Endothelial cell of umbilical vein (primary cell): ENCODE data around the gene MAP3K14. TPM values are rescaled to one million over a fixed set of nuclear protein-coding genes. Genes with fewer than 3 reads are reported as not detected.

Source experiments
- BruUV-seq: library from RNA; stranded (reverse); fragments of 400-500 nt; replicated peaks from 2 replicates; lab custom pipeline; 2021; lab: Mats Ljungman, UMichigan
- CTCF ChIA-PET: fragments of 300-600, 350-600 bp; sonication (Branson Sonifier 250); formaldehyde crosslinking; loops from one replicate; lab custom pipeline; 2021; ENCODE audit warnings: antibody characterized with exemption, inconsistent platforms; lab: Charles Lee
- POLR2A ChIA-PET: fragments of 300-600, 350-600 bp; sonication (Branson Sonifier 250); formaldehyde crosslinking; loops from one replicate; lab custom pipeline; 2021; ENCODE audit warnings: antibody characterized with exemption, inconsistent platforms; lab: Charles Lee
- DNase-seq: peaks from one replicate; pipeline ENCODE4 v3.0.0-alpha.2; 2011; ENCODE audit warnings: low read depth, low spot score
- FAIRE-seq: peaks from 2 replicates; lab custom pipeline; 2011; peaks lifted over from hg19 to GRCh38; lab: Jason Lieb, UNC
- H2AFZ ChIP-seq: 2 replicates; pipeline ENCODE4 v1.6.0; 2012; ENCODE audit warnings: low read depth, low read length, control low read depth, inconsistent platforms
- H3K27ac ChIP-seq: 2 replicates; pipeline ENCODE4 v1.5.1; 2011; ENCODE audit warnings: low read depth, mild to moderate bottlenecking, control low read depth, low read length, moderate library complexity; ENCODE audit not compliant: insufficient read depth
- H3K27me3 ChIP-seq, 2 experiments: 2 replicates each; pipeline versions ENCODE4 v1.6.0 to v1.6.1; 2011; ENCODE audit warnings: low read length in 2 of 2, mixed read lengths in 1 of 2; ENCODE audit not compliant: control insufficient read depth in 2 of 2, insufficient read depth in 2 of 2
- H3K36me3 ChIP-seq, 2 experiments: 2 replicates in 1 of 2; 3 replicates in 1 of 2; pipeline ENCODE4 v1.5.1; 2011; ENCODE audit warnings: low read length in 2 of 2, mild to moderate bottlenecking in 1 of 2, moderate library complexity in 1 of 2; ENCODE audit not compliant: control insufficient read depth in 2 of 2, insufficient read depth in 2 of 2; ENCODE audit errors: extremely low read depth in 1 of 2
- H3K4me1 ChIP-seq: 3 replicates; pipeline ENCODE4 v1.5.1; 2011; ENCODE audit warnings: mild to moderate bottlenecking, low read length; ENCODE audit not compliant: control insufficient read depth, insufficient read depth; ENCODE audit errors: extremely low read depth
- H3K4me2 ChIP-seq: 2 replicates; pipeline ENCODE4 v1.6.1; 2011; ENCODE audit warnings: low read length, control low read depth, mixed read lengths; ENCODE audit not compliant: insufficient read depth
- H3K4me3 ChIP-seq, 3 experiments: fragments of 200-600 bp in 1 of 3; sonication (generic), shearing (Covaris generic) in 1 of 3; replicated peaks in 1 of 3; 2 replicates each; pipeline ENCODE4 v1.5.1; 2011 to 2016; ENCODE audit warnings: control low read depth in 3 of 3, low read length in 3 of 3, mild to moderate bottlenecking in 2 of 3, inconsistent platforms in 1 of 3, low read depth in 1 of 3, moderate library complexity in 1 of 3; ENCODE audit not compliant: insufficient read depth in 1 of 3
- H3K79me2 ChIP-seq: 2 replicates; pipeline ENCODE4 v1.6.0; 2012; ENCODE audit warnings: low read length, inconsistent platforms; ENCODE audit not compliant: control insufficient read depth, insufficient read depth
- H3K9ac ChIP-seq: replicated peaks from 2 replicates; pipeline ENCODE3; 2011; ENCODE audit warnings: low read length, control low read depth; ENCODE audit not compliant: insufficient read depth; ENCODE audit errors: extremely low read depth
- H3K9me1 ChIP-seq: replicated peaks from 3 replicates; pipeline ENCODE4 v1.6.0; 2011; ENCODE audit warnings: mild to moderate bottlenecking, low read length; ENCODE audit not compliant: control insufficient read depth, insufficient read depth; ENCODE audit errors: extremely low read depth
- H3K9me3 ChIP-seq: replicated peaks from 2 replicates; pipeline ENCODE4 v1.5.1; 2012; ENCODE audit warnings: low read length, inconsistent platforms; ENCODE audit not compliant: control insufficient read depth, insufficient read depth
- H4K20me1 ChIP-seq: replicated peaks from 2 replicates; pipeline ENCODE3; 2011; ENCODE audit warnings: mild to moderate bottlenecking, low read length; ENCODE audit not compliant: control insufficient read depth, insufficient read depth; ENCODE audit errors: extremely low read depth
- EZH2 ChIP-seq: IDR thresholded peaks from 2 replicates; pipeline ENCODE4 v1.6.1; 2012; ENCODE audit warnings: borderline replicate concordance, low read depth, mild to moderate bottlenecking, moderate library complexity, low read length, inconsistent platforms; ENCODE audit not compliant: severe bottlenecking
- FOS ChIP-seq: IDR thresholded peaks from 2 replicates; pipeline ENCODE4 v1.6.1; 2011; ENCODE audit warnings: mild to moderate bottlenecking, low read length, moderate library complexity, borderline replicate concordance; ENCODE audit not compliant: insufficient read depth
- GATA2 ChIP-seq: IDR thresholded peaks from 2 replicates; pipeline ENCODE4 v1.7.0; 2011; ENCODE audit warnings: low read depth, mild to moderate bottlenecking, moderate library complexity, mixed read lengths, low read length; ENCODE audit not compliant: insufficient read length, insufficient read depth
- JUN ChIP-seq: IDR thresholded peaks from 2 replicates; pipeline ENCODE4 v1.6.1; 2011; ENCODE audit warnings: borderline replicate concordance, low read depth; ENCODE audit not compliant: insufficient read length, insufficient read depth
- MAX ChIP-seq: IDR thresholded peaks from 2 replicates; pipeline ENCODE4 v1.6.1; 2011; ENCODE audit not compliant: insufficient read depth, insufficient read length
- MYC ChIP-seq: IDR thresholded peaks from one replicate; pipeline ENCODE4 v1.6.1; 2011; ENCODE audit warnings: mild to moderate bottlenecking, low read depth, low read length
- POLR2A ChIP-seq: IDR thresholded peaks from 2 replicates; pipeline ENCODE4 v1.6.1; 2012; ENCODE audit warnings: low read depth, mild to moderate bottlenecking, control low read depth, low read length
- POLR2AphosphoS5 ChIP-seq: IDR thresholded peaks from 2 replicates; pipeline ENCODE4 v1.6.1; 2012; ENCODE audit warnings: low read depth, mild to moderate bottlenecking, control low read depth, low read length, moderate library complexity; ENCODE audit not compliant: insufficient read depth
- dilution Hi-C: fragments of 300-500 bp; cut with MboI; formaldehyde crosslinking; loops from one replicate; pipeline ENCODE4 v1.15.0; 2019; ENCODE audit warnings: low sequenced_read_pairs; ENCODE audit not compliant: extremely low pct_ligation_motif_present
- intact Hi-C: fragments of 100-400 bp; cut with micrococcal nuclease; formaldehyde crosslinking; loops from one replicate; pipeline ENCODE4 v1.10.0; 2022
- polyA plus RNA-seq, 4 experiments: library from polyadenylated mRNA; depleted of rRNA in 3 of 4; stranded (reverse) in 3 of 4; unstranded in 1 of 4; fragments of >200 nt; gene quantifications; 2 replicates each; pipeline versions ENCODE4 v1.2.1 to v1.2.3, GENCODE V29; 2011 to 2012; ENCODE audit warnings: missing spikeins in 1 of 4
- total RNA-seq: library from RNA; stranded (reverse); gene quantifications from 2 replicates; pipeline ENCODE4 v1.2.3, GENCODE V29; 2021
- TF ChIP-seq, protein P1 (sequence below), 2 donors: IDR thresholded peaks; 1 replicate in 1 of 2; 2 replicates in 1 of 2; pipeline ENCODE4 v1.5.1; 2011; ENCODE audit warnings: low read length in 2 of 2, mild to moderate bottlenecking in 2 of 2, moderate library complexity in 2 of 2, control low read depth in 1 of 2, inconsistent platforms in 1 of 2, low read depth in 1 of 2; ENCODE audit not compliant: insufficient read depth in 1 of 2; ENCODE audit errors: extremely low read depth in 1 of 2

Gene MAP3K14
- total and polyA plus RNA-seq, 2 donors (not counting 3 experiments of a cell fraction or from before 2014, with no cell fraction given), result 5.4 to 9.8 TPM

- Histone ChIP-seq H3K27ac (no peak overlapping the region), H3K4me3 (no peak overlapping the region), H3K4me2 (no peak overlapping the region), H3K9me3 (no peaks in the 10 kb centered on the region), H3K79me2 (peaks cover 40% of the 10 kb centered on the region), H3K9ac (no peak overlapping the region), H3K36me3 (no peaks in the 10 kb centered on the region), H3K4me1 (peaks cover 27% of the 10 kb centered on the region), H4K20me1 (no peaks in the 10 kb centered on the region), H3K9me1 (no peaks in the 10 kb centered on the region), H2AFZ (no peak overlapping the region), H3K27me3 (no peaks in the 10 kb centered on the region)
- TF ChIP-seq MAX (no peak), EZH2 (no peak), GATA2 (no peak), FOS (no peak), POLR2AphosphoS5 (no peak), JUN (no peak), POLR2A (no peak), MYC (no peak)
- TF ChIP-seq, protein P1, sequence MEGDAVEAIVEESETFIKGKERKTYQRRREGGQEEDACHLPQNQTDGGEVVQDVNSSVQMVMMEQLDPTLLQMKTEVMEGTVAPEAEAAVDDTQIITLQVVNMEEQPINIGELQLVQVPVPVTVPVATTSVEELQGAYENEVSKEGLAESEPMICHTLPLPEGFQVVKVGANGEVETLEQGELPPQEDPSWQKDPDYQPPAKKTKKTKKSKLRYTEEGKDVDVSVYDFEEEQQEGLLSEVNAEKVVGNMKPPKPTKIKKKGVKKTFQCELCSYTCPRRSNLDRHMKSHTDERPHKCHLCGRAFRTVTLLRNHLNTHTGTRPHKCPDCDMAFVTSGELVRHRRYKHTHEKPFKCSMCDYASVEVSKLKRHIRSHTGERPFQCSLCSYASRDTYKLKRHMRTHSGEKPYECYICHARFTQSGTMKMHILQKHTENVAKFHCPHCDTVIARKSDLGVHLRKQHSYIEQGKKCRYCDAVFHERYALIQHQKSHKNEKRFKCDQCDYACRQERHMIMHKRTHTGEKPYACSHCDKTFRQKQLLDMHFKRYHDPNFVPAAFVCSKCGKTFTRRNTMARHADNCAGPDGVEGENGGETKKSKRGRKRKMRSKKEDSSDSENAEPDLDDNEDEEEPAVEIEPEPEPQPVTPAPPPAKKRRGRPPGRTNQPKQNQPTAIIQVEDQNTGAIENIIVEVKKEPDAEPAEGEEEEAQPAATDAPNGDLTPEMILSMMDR (IDR thresholded peaks at IDR 0.05; ENCODE audit: extremely low read depth in 1 of 2, insufficient read depth in 1 of 2, low read depth in 1 of 2, low read length in 2 of 2), result no peak
- dilution Hi-C loops, result no loop called here
- BruUV-seq, result no TSS peak
- FAIRE-seq, result no peak
- no peak for DNase-seq
- POLR2A ChIA-PET, result no interaction called here
- intact Hi-C loops, result no loop called here
- CTCF ChIA-PET, result interaction anchor here (1.9 to 2.1 kb wide), 2 partner anchors 17 to 22 kb away, joined by 5 to 7 read pairs; partner anchors contain the start of gene MAP3K14
Measured at GRCh38 chr17:45299361-45299760, 17.5 kb downstream of the MAP3K14 start.
